Endothelial cell of umbilical vein (primary cell): ENCODE measurements around the gene GPR26. TPM values are rescaled to one million over a fixed set of nuclear protein-coding genes. Genes with fewer than 3 reads are reported as not detected.

Experiments
- BruUV-seq: library from RNA; stranded (reverse); fragments of 400-500 nt; replicated peaks from 2 replicates; lab custom pipeline; 2021; lab: Mats Ljungman, UMichigan
- CTCF ChIA-PET: fragments of 300-600, 350-600 bp; sonication (Branson Sonifier 250); formaldehyde crosslinking; loops from one replicate; lab custom pipeline; 2021; ENCODE audit warnings: antibody characterized with exemption, inconsistent platforms; lab: Charles Lee
- POLR2A ChIA-PET: fragments of 300-600, 350-600 bp; sonication (Branson Sonifier 250); formaldehyde crosslinking; loops from one replicate; lab custom pipeline; 2021; ENCODE audit warnings: antibody characterized with exemption, inconsistent platforms; lab: Charles Lee
- DNase-seq: peaks from one replicate; pipeline ENCODE4 v3.0.0-alpha.2; 2011; ENCODE audit warnings: low read depth, low spot score
- FAIRE-seq: peaks from 2 replicates; lab custom pipeline; 2011; peaks lifted over from hg19 to GRCh38; lab: Jason Lieb, UNC
- H2AFZ ChIP-seq: 2 replicates; pipeline ENCODE4 v1.6.0; 2012; ENCODE audit warnings: low read depth, low read length, control low read depth, inconsistent platforms
- H3K27ac ChIP-seq: 2 replicates; pipeline ENCODE4 v1.5.1; 2011; ENCODE audit warnings: low read depth, mild to moderate bottlenecking, control low read depth, low read length, moderate library complexity; ENCODE audit not compliant: insufficient read depth
- H3K27me3 ChIP-seq, 2 experiments: 2 replicates each; pipeline versions ENCODE4 v1.6.0 to v1.6.1; 2011; ENCODE audit warnings: low read length in 2 of 2, mixed read lengths in 1 of 2; ENCODE audit not compliant: control insufficient read depth in 2 of 2, insufficient read depth in 2 of 2
- H3K36me3 ChIP-seq, 2 experiments: 2 replicates in 1 of 2; 3 replicates in 1 of 2; pipeline ENCODE4 v1.5.1; 2011; ENCODE audit warnings: low read length in 2 of 2, mild to moderate bottlenecking in 1 of 2, moderate library complexity in 1 of 2; ENCODE audit not compliant: control insufficient read depth in 2 of 2, insufficient read depth in 2 of 2; ENCODE audit errors: extremely low read depth in 1 of 2
- H3K4me1 ChIP-seq: 3 replicates; pipeline ENCODE4 v1.5.1; 2011; ENCODE audit warnings: mild to moderate bottlenecking, low read length; ENCODE audit not compliant: control insufficient read depth, insufficient read depth; ENCODE audit errors: extremely low read depth
- H3K4me2 ChIP-seq: 2 replicates; pipeline ENCODE4 v1.6.1; 2011; ENCODE audit warnings: low read length, control low read depth, mixed read lengths; ENCODE audit not compliant: insufficient read depth
- H3K4me3 ChIP-seq, 3 experiments: fragments of 200-600 bp in 1 of 3; sonication (generic), shearing (Covaris generic) in 1 of 3; replicated peaks in 1 of 3; 2 replicates each; pipeline ENCODE4 v1.5.1; 2011 to 2016; ENCODE audit warnings: control low read depth in 3 of 3, low read length in 3 of 3, mild to moderate bottlenecking in 2 of 3, inconsistent platforms in 1 of 3, low read depth in 1 of 3, moderate library complexity in 1 of 3; ENCODE audit not compliant: insufficient read depth in 1 of 3
- H3K79me2 ChIP-seq: 2 replicates; pipeline ENCODE4 v1.6.0; 2012; ENCODE audit warnings: low read length, inconsistent platforms; ENCODE audit not compliant: control insufficient read depth, insufficient read depth
- H3K9ac ChIP-seq: replicated peaks from 2 replicates; pipeline ENCODE3; 2011; ENCODE audit warnings: low read length, control low read depth; ENCODE audit not compliant: insufficient read depth; ENCODE audit errors: extremely low read depth
- H3K9me1 ChIP-seq: replicated peaks from 3 replicates; pipeline ENCODE4 v1.6.0; 2011; ENCODE audit warnings: mild to moderate bottlenecking, low read length; ENCODE audit not compliant: control insufficient read depth, insufficient read depth; ENCODE audit errors: extremely low read depth
- H3K9me3 ChIP-seq: replicated peaks from 2 replicates; pipeline ENCODE4 v1.5.1; 2012; ENCODE audit warnings: low read length, inconsistent platforms; ENCODE audit not compliant: control insufficient read depth, insufficient read depth
- H4K20me1 ChIP-seq: replicated peaks from 2 replicates; pipeline ENCODE3; 2011; ENCODE audit warnings: mild to moderate bottlenecking, low read length; ENCODE audit not compliant: control insufficient read depth, insufficient read depth; ENCODE audit errors: extremely low read depth
- EZH2 ChIP-seq: IDR thresholded peaks from 2 replicates; pipeline ENCODE4 v1.6.1; 2012; ENCODE audit warnings: borderline replicate concordance, low read depth, mild to moderate bottlenecking, moderate library complexity, low read length, inconsistent platforms; ENCODE audit not compliant: severe bottlenecking
- FOS ChIP-seq: IDR thresholded peaks from 2 replicates; pipeline ENCODE4 v1.6.1; 2011; ENCODE audit warnings: mild to moderate bottlenecking, low read length, moderate library complexity, borderline replicate concordance; ENCODE audit not compliant: insufficient read depth
- GATA2 ChIP-seq: IDR thresholded peaks from 2 replicates; pipeline ENCODE4 v1.7.0; 2011; ENCODE audit warnings: low read depth, mild to moderate bottlenecking, moderate library complexity, mixed read lengths, low read length; ENCODE audit not compliant: insufficient read length, insufficient read depth
- JUN ChIP-seq: IDR thresholded peaks from 2 replicates; pipeline ENCODE4 v1.6.1; 2011; ENCODE audit warnings: borderline replicate concordance, low read depth; ENCODE audit not compliant: insufficient read length, insufficient read depth
- MYC ChIP-seq: IDR thresholded peaks from one replicate; pipeline ENCODE4 v1.6.1; 2011; ENCODE audit warnings: mild to moderate bottlenecking, low read depth, low read length
- POLR2A ChIP-seq: IDR thresholded peaks from 2 replicates; pipeline ENCODE4 v1.6.1; 2012; ENCODE audit warnings: low read depth, mild to moderate bottlenecking, control low read depth, low read length
- POLR2AphosphoS5 ChIP-seq: IDR thresholded peaks from 2 replicates; pipeline ENCODE4 v1.6.1; 2012; ENCODE audit warnings: low read depth, mild to moderate bottlenecking, control low read depth, low read length, moderate library complexity; ENCODE audit not compliant: insufficient read depth
- dilution Hi-C: fragments of 300-500 bp; cut with MboI; formaldehyde crosslinking; loops from one replicate; pipeline ENCODE4 v1.15.0; 2019; ENCODE audit warnings: low sequenced_read_pairs; ENCODE audit not compliant: extremely low pct_ligation_motif_present
- intact Hi-C: fragments of 100-400 bp; cut with micrococcal nuclease; formaldehyde crosslinking; loops from one replicate; pipeline ENCODE4 v1.10.0; 2022
- polyA plus RNA-seq, 4 experiments: library from polyadenylated mRNA; depleted of rRNA in 3 of 4; stranded (reverse) in 3 of 4; unstranded in 1 of 4; fragments of >200 nt; gene quantifications; 2 replicates each; pipeline versions ENCODE4 v1.2.1 to v1.2.3, GENCODE V29; 2011 to 2012; ENCODE audit warnings: missing spikeins in 1 of 4
- total RNA-seq: library from RNA; stranded (reverse); gene quantifications from 2 replicates; pipeline ENCODE4 v1.2.3, GENCODE V29; 2021
- TF ChIP-seq, protein P1 (sequence below): IDR thresholded peaks from 2 replicates; pipeline ENCODE4 v1.6.1; 2011; ENCODE audit not compliant: insufficient read depth, insufficient read length
- TF ChIP-seq, protein P2 (sequence below), 2 donors: IDR thresholded peaks; 1 replicate in 1 of 2; 2 replicates in 1 of 2; pipeline ENCODE4 v1.5.1; 2011; ENCODE audit warnings: low read length in 2 of 2, mild to moderate bottlenecking in 2 of 2, moderate library complexity in 2 of 2, control low read depth in 1 of 2, inconsistent platforms in 1 of 2, low read depth in 1 of 2; ENCODE audit not compliant: insufficient read depth in 1 of 2; ENCODE audit errors: extremely low read depth in 1 of 2

The GPR26 gene
- total and polyA plus RNA-seq, 2 donors (not counting 3 experiments of a cell fraction or from before 2014, with no cell fraction given) = not detected

GRCh38 chr10:123618224-123618623 is 47.9 kb upstream of the GPR26 start:
- no peak overlapping the region for H3K27ac ChIP-seq
- H3K9ac ChIP-seq = no peak overlapping the region
- BruUV-seq = no TSS peak
- no peak overlapping the region for H2AFZ ChIP-seq
- H3K4me1 ChIP-seq = no peaks in the 10 kb centered on the region
- H3K79me2 ChIP-seq = no peaks in the 10 kb centered on the region
- intact Hi-C loops = no loop called here
- DNase-seq = no peak
- H3K9me1 ChIP-seq = no peaks in the 10 kb centered on the region
- ChIA-PET POLR2A (no interaction called here), CTCF (no interaction called here)
- H3K36me3 ChIP-seq = no peaks in the 10 kb centered on the region
- H3K9me3 ChIP-seq = no peaks in the 10 kb centered on the region
- H3K27me3 ChIP-seq = no peaks in the 10 kb centered on the region
- no peak for FAIRE-seq
- dilution Hi-C loops = no loop called here
- no peak overlapping the region for H3K4me2 ChIP-seq
- TF ChIP-seq MYC (no peak), POLR2A (no peak), EZH2 (no peak), POLR2AphosphoS5 (no peak), GATA2 (no peak), JUN (no peak), FOS (no peak)
- TF ChIP-seq, protein P1, sequence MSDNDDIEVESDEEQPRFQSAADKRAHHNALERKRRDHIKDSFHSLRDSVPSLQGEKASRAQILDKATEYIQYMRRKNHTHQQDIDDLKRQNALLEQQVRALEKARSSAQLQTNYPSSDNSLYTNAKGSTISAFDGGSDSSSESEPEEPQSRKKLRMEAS = no peak
- TF ChIP-seq, protein P2, sequence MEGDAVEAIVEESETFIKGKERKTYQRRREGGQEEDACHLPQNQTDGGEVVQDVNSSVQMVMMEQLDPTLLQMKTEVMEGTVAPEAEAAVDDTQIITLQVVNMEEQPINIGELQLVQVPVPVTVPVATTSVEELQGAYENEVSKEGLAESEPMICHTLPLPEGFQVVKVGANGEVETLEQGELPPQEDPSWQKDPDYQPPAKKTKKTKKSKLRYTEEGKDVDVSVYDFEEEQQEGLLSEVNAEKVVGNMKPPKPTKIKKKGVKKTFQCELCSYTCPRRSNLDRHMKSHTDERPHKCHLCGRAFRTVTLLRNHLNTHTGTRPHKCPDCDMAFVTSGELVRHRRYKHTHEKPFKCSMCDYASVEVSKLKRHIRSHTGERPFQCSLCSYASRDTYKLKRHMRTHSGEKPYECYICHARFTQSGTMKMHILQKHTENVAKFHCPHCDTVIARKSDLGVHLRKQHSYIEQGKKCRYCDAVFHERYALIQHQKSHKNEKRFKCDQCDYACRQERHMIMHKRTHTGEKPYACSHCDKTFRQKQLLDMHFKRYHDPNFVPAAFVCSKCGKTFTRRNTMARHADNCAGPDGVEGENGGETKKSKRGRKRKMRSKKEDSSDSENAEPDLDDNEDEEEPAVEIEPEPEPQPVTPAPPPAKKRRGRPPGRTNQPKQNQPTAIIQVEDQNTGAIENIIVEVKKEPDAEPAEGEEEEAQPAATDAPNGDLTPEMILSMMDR (IDR thresholded peaks at IDR 0.05; ENCODE audit: extremely low read depth in 1 of 2, insufficient read depth in 1 of 2, low read depth in 1 of 2, low read length in 2 of 2) = no peak
- no peaks in the 10 kb centered on the region for H4K20me1 ChIP-seq
- H3K4me3 ChIP-seq = no peak overlapping the region
